Thoracic aorta (tissue), 2 donors: ENCODE measurements around the gene GHRH. TPM values are rescaled to one million over a fixed set of nuclear protein-coding genes. Genes with fewer than 3 reads are reported as not detected.

Experiments used
- ATAC-seq: fragments of 150-250 bp; one replicate; pipeline ENCODE4 v1.8.0; 2017; ENCODE audit warnings: low read depth; ENCODE audit not compliant: insufficient number of reproducible peaks, low FRiP score
- DNase-seq: peaks from one replicate; pipeline ENCODE4 v3.0.0-alpha.2; 2020; ENCODE audit warnings: low spot score
- H3K27ac ChIP-seq, 2 donors: fragments of 200-600 bp; sonication (generic); 1 replicate in 1 of 2; 2 replicates in 1 of 2; pipeline ENCODE4 v1.5.1; 2016; ENCODE audit warnings: mild to moderate bottlenecking in 2 of 2, moderate library complexity in 2 of 2
- H3K27me3 ChIP-seq: fragments of 200-600 bp; sonication (generic); replicated peaks from 2 replicates; pipeline ENCODE4 v1.6.0; 2016; ENCODE audit warnings: mild to moderate bottlenecking; ENCODE audit not compliant: insufficient read depth
- H3K36me3 ChIP-seq: fragments of 200-600 bp; sonication (generic); one replicate; pipeline ENCODE4 v1.5.1; 2016
- H3K4me1 ChIP-seq, 2 donors: fragments of 200-600 bp; sonication (generic); 1 replicate in 1 of 2; 2 replicates in 1 of 2; pipeline versions ENCODE4 v1.5.1 to v1.6.0; 2016; ENCODE audit warnings: low read depth in 2 of 2, mild to moderate bottlenecking in 1 of 2; ENCODE audit not compliant: control insufficient read depth in 1 of 2
- H3K4me3 ChIP-seq: fragments of 200-600 bp; sonication (generic); 2 replicates; pipeline ENCODE4 v1.5.1; 2016; ENCODE audit warnings: mild to moderate bottlenecking
- H3K9me3 ChIP-seq: fragments of 200-600 bp; sonication (generic); 2 replicates; pipeline ENCODE4 v1.5.1; 2016
- CTCF ChIP-seq: fragments of 200-600 bp; sonication (generic); IDR thresholded peaks from one replicate; pipeline ENCODE4 v1.5.1; 2019; ENCODE audit warnings: antibody characterized with exemption
- total RNA-seq, 2 donors: library from RNA; depleted of rRNA; stranded (reverse); fragments of >200 nt; gene quantifications; one replicate each; pipeline versions ENCODE4 v1.1.0 to v1.2.3, GENCODE V29; 2016

Gene GHRH
- total RNA-seq, 2 donors from 2014 or later: not detected

- H3K27ac ChIP-seq: no peak overlapping the region
- ATAC-seq: no peak
- H3K4me3 ChIP-seq: peak overlapping the region; percentile 27
Observed at GRCh38 chr20:37276494-37277252, 15.1 kb upstream of the GHRH start.

GRCh38 chr20:37274851-37275524 lies 13.4 kb upstream of the GHRH start:
- Histone ChIP-seq H3K36me3 (no peaks in the 10 kb centered on the region), H3K9me3 (no peaks in the 10 kb centered on the region), H3K27ac (no peak overlapping the region), H3K4me3 (no peak overlapping the region), H3K4me1 (peaks cover 6 to 12% of the 10 kb centered on the region in 2 donors), H3K27me3 (no peaks in the 10 kb centered on the region)
- DNase-seq (no peak), ATAC-seq (no peak)
- TF ChIP-seq CTCF: no peak

More at GRCh38 chr20:37276494-37277252, 15.1 kb upstream of the GHRH start:
- peak; percentile 39 for TF ChIP-seq CTCF
- H3K9me3 ChIP-seq: no peaks in the 10 kb centered on the region
- peaks cover 6 to 12% of the 10 kb centered on the region in 2 donors for H3K4me1 ChIP-seq
- no peaks in the 10 kb centered on the region for H3K36me3 ChIP-seq
- DNase-seq: no peak
- H3K27me3 ChIP-seq: no peaks in the 10 kb centered on the region

- TF ChIP-seq CTCF: no peak
- no peak overlapping the region for H3K4me3 ChIP-seq
- DNase-seq: no peak
- ATAC-seq: no peak
- no peak overlapping the region for H3K27ac ChIP-seq
- H3K36me3 ChIP-seq: no peaks in the 10 kb centered on the region
- no peaks in the 10 kb centered on the region for H3K27me3 ChIP-seq
- H3K9me3 ChIP-seq: no peaks in the 10 kb centered on the region
- H3K4me1 ChIP-seq: peaks cover 6 to 12% of the 10 kb centered on the region in 2 donors
Observed at GRCh38 chr20:37273988-37274387, 12.4 kb upstream of the GHRH start.

GRCh38 chr20:37271421-37271768 lies 9.8 kb upstream of the GHRH start:
- ATAC-seq (no peak), DNase-seq (no peak)
- no peak for TF ChIP-seq CTCF
- H3K9me3 ChIP-seq: no peaks in the 10 kb centered on the region
- H3K36me3 ChIP-seq: no peaks in the 10 kb centered on the region
- H3K27me3 ChIP-seq: no peaks in the 10 kb centered on the region
- H3K27ac ChIP-seq: no peak overlapping the region
- peaks cover 0 to 1% of the 10 kb centered on the region in 2 donors for H3K4me1 ChIP-seq
- H3K4me3 ChIP-seq: no peak overlapping the region

- Histone ChIP-seq H3K36me3 (no peaks in the 10 kb centered on the region), H3K9me3 (no peaks in the 10 kb centered on the region), H3K4me1 (no peaks in the 10 kb centered on the region), H3K27me3 (no peaks in the 10 kb centered on the region), H3K4me3 (no peak overlapping the region), H3K27ac (peak overlapping the region in 1 of 2 donors; percentile 19)
- no peak for TF ChIP-seq CTCF
- DNase-seq (no peak), ATAC-seq (peak; percentile 13)
Observed at GRCh38 chr20:37270576-37271420, 9.2 kb upstream of the GHRH start.
